PC-3 (cell line): ENCODE results near the gene IFNGR1. TPM values are rescaled to one million over a fixed set of nuclear protein-coding genes. Genes with fewer than 3 reads are reported as not detected.
A peak's percentile ranks its signal among the peaks of the same experiment; 100 is the strongest.

Source experiments
- ATAC-seq: fragments of 200-7000 bp; cut with Tn5 transposase; 2 replicates; pipeline ENCODE4 v1.9.1; 2020; ENCODE audit warnings: mild to moderate bottlenecking, moderate library complexity
- BruUV-seq: library from RNA; stranded (reverse); fragments of 400-500 nt; replicated peaks from 2 replicates; lab custom pipeline; 2021; lab: Mats Ljungman, UMichigan
- CTCF ChIA-PET: fragments of 300-600 bp; sonication (Branson Sonifier 250); formaldehyde crosslinking; loops from one replicate; lab custom pipeline; 2022; ENCODE audit warnings: antibody characterized with exemption; lab: Charles Lee
- POLR2A ChIA-PET: fragments of 300-600 bp; sonication (Branson Sonifier 250); formaldehyde crosslinking; loops from one replicate; lab custom pipeline; 2022; ENCODE audit warnings: antibody characterized with exemption; ENCODE audit not compliant: unreplicated experiment; lab: Charles Lee
- DNase-seq: peaks from one replicate; pipeline ENCODE4 v3.0.0-alpha.2; 2015
- H2AFZ ChIP-seq: fragments of 300-600 bp; sonication (generic); 2 replicates; pipeline ENCODE4 v1.6.0; 2016; ENCODE audit warnings: antibody characterized with exemption, low read length
- H3F3A ChIP-seq: fragments of 300-600 bp; sonication (generic); one replicate; pipeline ENCODE4 v1.6.0; 2017; ENCODE audit warnings: antibody characterized with exemption, low read length, control low read depth, mild to moderate bottlenecking; ENCODE audit not compliant: unreplicated experiment
- H3K27ac ChIP-seq: fragments of 300-600 bp; sonication (generic); 2 replicates; pipeline ENCODE4 v1.5.1; 2016; ENCODE audit warnings: mild to moderate bottlenecking, low read length
- H3K27me3 ChIP-seq: fragments of 300-600 bp; sonication (generic); 2 replicates; pipeline ENCODE4 v1.6.1; 2016; ENCODE audit warnings: low read length, mixed read lengths
- H3K36me3 ChIP-seq: fragments of 300-600 bp; sonication (generic); 2 replicates; pipeline ENCODE4 v1.6.1; 2016; ENCODE audit warnings: low read depth, mixed run types, low read length, mixed read lengths
- H3K4me1 ChIP-seq: fragments of 300-600 bp; sonication (generic); 2 replicates; pipeline ENCODE4 v1.5.1; 2016; ENCODE audit warnings: low read length; ENCODE audit not compliant: insufficient read depth
- H3K4me2 ChIP-seq: fragments of 300-600 bp; sonication (generic); 2 replicates; pipeline ENCODE4 v1.6.0; 2016; ENCODE audit warnings: low read length
- H3K4me3 ChIP-seq: fragments of 300-600 bp; sonication (generic); 2 replicates; pipeline ENCODE4 v1.5.1; 2016; ENCODE audit warnings: mild to moderate bottlenecking, low read length, mixed read lengths
- H3K79me2 ChIP-seq: fragments of 300-600 bp; sonication (generic); 2 replicates; pipeline ENCODE4 v1.6.1; 2017; ENCODE audit warnings: low read length, mixed read lengths
- H3K9ac ChIP-seq: fragments of 300-600 bp; sonication (generic); 2 replicates; pipeline ENCODE4 v1.6.0; 2016; ENCODE audit warnings: mild to moderate bottlenecking, low read length
- H3K9me2 ChIP-seq: fragments of 300-600 bp; sonication (generic); replicated peaks from 2 replicates; pipeline ENCODE4 v1.6.1; 2016; ENCODE audit warnings: mixed run types, low read length, mixed read lengths
- H3K9me3 ChIP-seq: fragments of 300-600 bp; sonication (generic); 2 replicates; pipeline ENCODE4 v1.6.1; 2016; ENCODE audit warnings: low read length, mixed read lengths
- H4K20me1 ChIP-seq: fragments of 300-600 bp; sonication (generic); 2 replicates; pipeline ENCODE4 v1.6.1; 2016; ENCODE audit warnings: low read length, mixed read lengths
- CTCF ChIP-seq: fragments of 300-600 bp; sonication (generic); conservative IDR thresholded peaks from 2 replicates; pipeline ENCODE4 v1.5.1; 2017; ENCODE audit warnings: antibody characterized with exemption, low read depth, mild to moderate bottlenecking, low read length
- EZH2 ChIP-seq: fragments of 300-600 bp; sonication (generic); IDR thresholded peaks from one replicate; pipeline ENCODE4 v1.6.1; 2017; ENCODE audit warnings: antibody characterized with exemption, mild to moderate bottlenecking, low read length; ENCODE audit not compliant: unreplicated experiment
- EZH2phosphoT487 ChIP-seq: fragments of 300-600 bp; sonication (generic); IDR thresholded peaks from 2 replicates; pipeline ENCODE4 v1.6.1; 2018; ENCODE audit warnings: mild to moderate bottlenecking, antibody characterized with exemption, low read length, borderline replicate concordance
- intact Hi-C: fragments of 100-400 bp; cut with micrococcal nuclease; formaldehyde crosslinking; loops from 2 replicates; pipeline ENCODE4 v1.9.0; 2023
- total RNA-seq: library from RNA; depleted of rRNA; stranded (reverse); fragments of >200 nt; gene quantifications from 2 replicates; pipeline ENCODE4 v1.2.3, GENCODE V29; 2014

Gene IFNGR1
- total RNA-seq, 1 experiment from 2014 or later: 24.6 TPM

- Histone ChIP-seq H3K36me3 (no peaks in the 10 kb centered on the region), H3K27ac (peak overlapping the region; percentile 61), H3F3A (peaks cover 4% of the 10 kb centered on the region), H4K20me1 (no peaks in the 10 kb centered on the region), H3K9ac (no peak overlapping the region), H3K4me1 (peaks cover 31% of the 10 kb centered on the region), H3K4me3 (no peak overlapping the region), H3K79me2 (no peaks in the 10 kb centered on the region), H3K9me2 (no peaks in the 10 kb centered on the region), H2AFZ (peak overlapping the region; percentile 61; the same call in 1 of the 2 replicates), H3K27me3 (no peaks in the 10 kb centered on the region), H3K4me2 (peak overlapping the region; percentile 47), H3K9me3 (no peaks in the 10 kb centered on the region)
- TF ChIP-seq EZH2 (no peak), EZH2phosphoT487 (no peak), CTCF (no peak)
- BruUV-seq: no TSS peak
- ChIA-PET POLR2A (no interaction called here), CTCF (no interaction called here)
- intact Hi-C loops: no loop called here
- ATAC-seq (peak; percentile 81), DNase-seq (peak; percentile 56)
Measured at GRCh38 chr6:137241481-137242038, 22.4 kb upstream of the IFNGR1 start.

GRCh38 chr6:137240168-137240567 is 21.0 kb upstream of the IFNGR1 start:
- POLR2A ChIA-PET: no interaction called here

More at GRCh38 chr6:137240168-137240567, 21.0 kb upstream of the IFNGR1 start:
- H3K9ac ChIP-seq: no peak overlapping the region
- intact Hi-C loops: no loop called here
- H3K27me3 ChIP-seq: no peaks in the 10 kb centered on the region
- H3K36me3 ChIP-seq: no peaks in the 10 kb centered on the region
- H3K4me3 ChIP-seq: no peak overlapping the region
- no peak for ATAC-seq
- no peak overlapping the region for H2AFZ ChIP-seq
- no peaks in the 10 kb centered on the region for H4K20me1 ChIP-seq
- no TSS peak for BruUV-seq
- peaks cover 36% of the 10 kb centered on the region for H3K4me1 ChIP-seq
- CTCF ChIA-PET: no interaction called here
- no peaks in the 10 kb centered on the region for H3K79me2 ChIP-seq
- no peak overlapping the region for H3K27ac ChIP-seq
- peaks cover 7% of the 10 kb centered on the region for H3F3A ChIP-seq
- H3K4me2 ChIP-seq: no peak overlapping the region
- H3K9me2 ChIP-seq: no peaks in the 10 kb centered on the region
- TF ChIP-seq CTCF: no peak
- TF ChIP-seq EZH2phosphoT487: no peak
- no peak for TF ChIP-seq EZH2
- no peaks in the 10 kb centered on the region for H3K9me3 ChIP-seq
- no peak for DNase-seq
